Transverse colon (tissue), 4 donors: Measurements from ENCODE around the gene PHPT1. TPM values are rescaled to one million over a fixed set of nuclear protein-coding genes. Genes with fewer than 3 reads are reported as not detected.
A peak's percentile ranks its signal among the peaks of the same experiment; 100 is the strongest.

Experiments
- DNase-seq: peaks from one replicate; pipeline ENCODE4 v3.0.0-alpha.2; 2019
- H3K27ac ChIP-seq, 4 donors: fragments of 200-600 bp; sonication (generic); 2 replicates each; pipeline ENCODE4 v1.5.1; 2016 to 2018; ENCODE audit warnings: inconsistent platforms in 4 of 4
- H3K27me3 ChIP-seq: fragments of 200-600 bp; sonication (generic); 2 replicates; pipeline ENCODE4 v1.5.1; 2017; ENCODE audit warnings: inconsistent platforms
- H3K36me3 ChIP-seq, 4 donors: fragments of 200-600 bp; sonication (generic); 2 replicates each; pipeline ENCODE4 v1.5.1; 2017 to 2019; ENCODE audit warnings: inconsistent platforms in 4 of 4
- H3K4me1 ChIP-seq, 4 donors: fragments of 200-600 bp; sonication (generic); 2 replicates each; pipeline ENCODE4 v1.5.1; 2017 to 2020; ENCODE audit warnings: inconsistent platforms in 4 of 4
- H3K4me3 ChIP-seq, 4 donors: fragments of 200-600 bp; sonication (generic); 1 replicate in 1 of 4; 2 replicates in 3 of 4; pipeline versions ENCODE4 v1.5.1 to v1.6.1; 2017 to 2019; ENCODE audit warnings: inconsistent platforms in 4 of 4
- H3K9me3 ChIP-seq, 2 donors: fragments of 200-600 bp; sonication (generic); 2 replicates each; pipeline ENCODE4 v1.5.1; 2017 to 2019; ENCODE audit warnings: inconsistent platforms in 2 of 2
- CTCF ChIP-seq, 5 experiments: fragments of 200-600 bp in 3 of 5; fragments of 450-650 bp in 2 of 5; sonication (generic) in 3 of 5; IDR thresholded peaks; 1 replicate in 2 of 5; 2 replicates in 3 of 5; pipeline ENCODE4 v1.5.1; 2016 to 2017; ENCODE audit warnings: antibody characterized with exemption in 5 of 5, inconsistent platforms in 3 of 5, mild to moderate bottlenecking in 2 of 5, moderate library complexity in 1 of 5
- EP300 ChIP-seq: sonication (generic); formaldehyde crosslinking; IDR thresholded peaks from one replicate; pipeline ENCODE4 v1.6.1; 2017; ENCODE audit warnings: antibody characterized with exemption, low read depth
- POLR2A ChIP-seq: fragments of 450-650 bp; IDR thresholded peaks from one replicate; pipeline ENCODE4 v1.6.1; 2016; ENCODE audit warnings: antibody characterized with exemption, mild to moderate bottlenecking, moderate library complexity
- POLR2AphosphoS5 ChIP-seq, 3 donors: sonication (generic); formaldehyde crosslinking; IDR thresholded peaks; one replicate each; pipeline ENCODE4 v1.6.1; 2016; ENCODE audit warnings: antibody characterized with exemption in 3 of 3
- WGBS, 2 donors: methylation state at CpG; one replicate each; pipeline ENCODE4 v1.1.5; 2018; ENCODE audit warnings: low coverage in 1 of 2; 5-methylcytosine and 5-hydroxymethylcytosine counted together
- in situ Hi-C, 4 donors: fragments of 200-750 bp; cut with MboI; loops; one replicate each; pipeline versions ENCODE4 v1.15.0 to v1.15.1; 2017; ENCODE audit warnings: low sequenced_read_pairs in 3 of 4, low pct_ligation_motif_present in 1 of 4, low pct_unique_long_range_greater_than_20kb in 1 of 4
- intact Hi-C: fragments of 100-400 bp; cut with DNase I; formaldehyde crosslinking; loops from one replicate; pipeline ENCODE4 v1.15.1; 2023; ENCODE audit warnings: low total_unique reads
- small RNA-seq, 4 donors: library from RNA; depleted of rRNA; stranded (forward); fragments of <200 nt; gene quantifications; one replicate each; pipeline ENCODE3, GENCODE V24; 2016
- total RNA-seq, 4 donors: library from RNA; depleted of rRNA; stranded (reverse); fragments of >200 nt; gene quantifications; one replicate each; pipeline ENCODE4 v1.1.0, GENCODE V29; 2016

Gene PHPT1
- total RNA-seq, 4 donors from 2014 or later, result 69.7 to 134 (median 107) TPM

DNA sequence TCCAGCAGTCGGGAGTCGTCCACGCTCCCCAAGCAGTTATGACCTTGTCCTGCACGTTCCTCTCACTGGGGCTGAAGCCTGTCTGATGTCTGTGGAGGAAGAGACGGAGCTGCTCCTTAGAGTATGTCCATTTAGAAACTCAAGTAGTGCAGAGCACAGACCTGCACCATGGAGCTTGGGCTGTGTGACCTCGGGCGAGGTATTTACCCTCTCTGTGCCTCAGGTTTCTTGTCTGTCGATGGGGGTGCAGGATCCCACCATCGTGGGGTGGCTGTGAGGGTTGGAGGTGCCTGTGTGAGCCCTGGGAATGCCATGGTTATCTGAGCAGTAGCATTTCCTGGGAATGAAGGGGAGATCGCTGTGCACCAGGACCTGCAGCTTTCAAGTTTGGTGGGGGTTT lies 51.3 kb downstream of the PHPT1 start:
- Histone ChIP-seq H3K4me3 (no peak overlapping the region), H3K4me1 (peaks cover 32 to 62% (median 49%) of the 10 kb centered on the region in 4 donors), H3K9me3 (no peaks in the 10 kb centered on the region), H3K36me3 (no peaks in the 10 kb centered on the region), H3K27ac (peak overlapping the region; percentile 84 to 93 (median 90)), H3K27me3 (no peaks in the 10 kb centered on the region)
- intact Hi-C loops, result no loop called here
- TF ChIP-seq POLR2A (no peak), POLR2AphosphoS5 (IDR thresholded peaks at IDR 0.05) (no peak), CTCF (IDR thresholded peaks at IDR 0.05) (no peak), EP300 (no peak)
- in situ Hi-C loops, result no loop called here
- WGBS, 2 donors, result 88 to 90% methylated on average over 5 to 10 of the region's 10 CpGs
- DNase-seq, result no peak

Small RNA genes lying within 50 kb of the gene (small RNA-seq; reads per million reads assigned to genes)
- gene AL355987.2, result 0 reads per million in 4 donors
- gene MIR4292, result 0 reads per million in 4 donors
- 0 to 0.14 (median 0) reads per million in 4 donors for gene MIR4479

Other genes with a start within 250 kb of the PHPT1 start
- gene EGFL7, start 186.5 kb upstream of the PHPT1 start, total RNA-seq, result 10 to 100 TPM; 12.3 to 64.7 (median 33.6) TPM
- 100 to 1,000 TPM; 245 to 441 (median 290) TPM for gene AGPAT2, start 162.0 kb upstream of the PHPT1 start, total RNA-seq
- 10 to 100 TPM in 1 of 4 donors, 1 to 10 TPM in 3; 3.5 to 12.3 (median 3.9) TPM for gene DIPK1B, start 136.8 kb upstream of the PHPT1 start, total RNA-seq
- 10 to 100 TPM in 1 of 4 donors, 1 to 10 TPM in 2, under 1 TPM in 1; 0.96 to 33.6 (median 3.3) TPM for gene LCN10, start 106.5 kb upstream of the PHPT1 start, total RNA-seq
- 1 to 10 TPM in 2 of 4 donors, not detected in 2; 1.1 to 2.9 TPM for gene LCN6, start 100.9 kb upstream of the PHPT1 start, total RNA-seq
- not detected for gene LCN8, start 91.2 kb upstream of the PHPT1 start, total RNA-seq
- gene LCN15, start 84.9 kb upstream of the PHPT1 start, total RNA-seq, result 10 to 100 TPM in 1 of 4 donors, 1 to 10 TPM in 1, not detected in 2; 6.4 to 11.9 TPM
- gene TMEM141, start 58.1 kb upstream of the PHPT1 start, total RNA-seq, result 100 to 1,000 TPM; 179 to 392 (median 224) TPM
- gene CCDC183, start 53.1 kb upstream of the PHPT1 start, total RNA-seq, result 100 to 1,000 TPM in 1 of 4 donors, 10 to 100 TPM in 3; 25.2 to 161 (median 63.5) TPM
- 100 to 1,000 TPM in 3 of 4 donors, 10 to 100 TPM in 1; 71.3 to 227 (median 160) TPM for gene RABL6, start 41.5 kb upstream of the PHPT1 start, total RNA-seq
- 10 to 100 TPM in 3 of 4 donors, 1 to 10 TPM in 1; 9.8 to 26.5 (median 17.0) TPM for gene AJM1, start 6.9 kb upstream of the PHPT1 start, total RNA-seq
- 10 to 100 TPM; 11.4 to 52.5 (median 23.2) TPM for gene MAMDC4, start 2.9 kb downstream of the PHPT1 start, total RNA-seq
- 100 to 1,000 TPM; 353 to 618 (median 555) TPM for gene EDF1, start 16.9 kb downstream of the PHPT1 start, total RNA-seq
- 10 to 100 TPM; 12.5 to 60.6 (median 13.8) TPM for gene TRAF2, start 37.1 kb downstream of the PHPT1 start, total RNA-seq
- gene FBXW5, start 95.3 kb downstream of the PHPT1 start, total RNA-seq, result 100 to 1,000 TPM; 294 to 820 (median 446) TPM
- gene C8G, start 95.8 kb downstream of the PHPT1 start, total RNA-seq, result 1 to 10 TPM in 3 of 4 donors, not detected in 1; 4.3 to 7.9 (median 6.4) TPM
- 10 to 100 TPM in 1 of 4 donors, 1 to 10 TPM in 3; 1.2 to 52.7 (median 5.5) TPM for gene LCN12, start 102.9 kb downstream of the PHPT1 start, total RNA-seq
- gene PTGDS, start 128.1 kb downstream of the PHPT1 start, total RNA-seq, result 10 to 100 TPM in 3 of 4 donors, 1 to 10 TPM in 1; 6.8 to 59.1 (median 17.8) TPM
- under 1 TPM in 2 of 4 donors, not detected in 2; 0.27 to 0.75 TPM for gene LCNL1, start 133.6 kb downstream of the PHPT1 start, total RNA-seq
- 10 to 100 TPM; 49.3 to 85.2 (median 66.0) TPM for gene PAXX, start 143.0 kb downstream of the PHPT1 start, total RNA-seq
- gene CLIC3, start 147.2 kb downstream of the PHPT1 start, total RNA-seq, result 1 to 10 TPM in 2 of 4 donors, not detected in 2; 2.5 to 3.8 TPM
- gene ABCA2, start 178.8 kb downstream of the PHPT1 start, total RNA-seq, result 100 to 1,000 TPM in 2 of 4 donors, 10 to 100 TPM in 2; 51.1 to 204 (median 96.5) TPM
- not detected for gene FUT7, start 182.7 kb downstream of the PHPT1 start, total RNA-seq
- gene NPDC1, start 196.8 kb downstream of the PHPT1 start, total RNA-seq, result 100 to 1,000 TPM in 2 of 4 donors, 10 to 100 TPM in 2; 58.0 to 972 (median 274) TPM
- gene ENTPD2, start 204.7 kb downstream of the PHPT1 start, total RNA-seq, result 10 to 100 TPM in 3 of 4 donors, 1 to 10 TPM in 1; 3.6 to 17.1 (median 14.1) TPM
- 10 to 100 TPM in 1 of 4 donors, 1 to 10 TPM in 2, under 1 TPM in 1; 0.37 to 37.2 (median 3.3) TPM for gene SAPCD2, start 221.1 kb downstream of the PHPT1 start, total RNA-seq
- 10 to 100 TPM in 2 of 4 donors, 1 to 10 TPM in 2; 6.4 to 28.8 (median 11.7) TPM for gene UAP1L1, start 228.1 kb downstream of the PHPT1 start, total RNA-seq
- 100 to 1,000 TPM in 1 of 4 donors, 10 to 100 TPM in 3; 56.5 to 106 (median 70.0) TPM for gene MAN1B1, start 237.6 kb downstream of the PHPT1 start, total RNA-seq